Measurements from ENCODE around the gene KIFC3. TPM values are rescaled to one million over a fixed set of nuclear protein-coding genes. Genes with fewer than 3 reads are reported as not detected.

KIFC3 gene
- total and polyA plus RNA-seq, 2 of the 13 experiments (the other 11 are each of a cell fraction or from before 2014, with no cell fraction given): 42.1 to 45.3 TPM

DNA sequence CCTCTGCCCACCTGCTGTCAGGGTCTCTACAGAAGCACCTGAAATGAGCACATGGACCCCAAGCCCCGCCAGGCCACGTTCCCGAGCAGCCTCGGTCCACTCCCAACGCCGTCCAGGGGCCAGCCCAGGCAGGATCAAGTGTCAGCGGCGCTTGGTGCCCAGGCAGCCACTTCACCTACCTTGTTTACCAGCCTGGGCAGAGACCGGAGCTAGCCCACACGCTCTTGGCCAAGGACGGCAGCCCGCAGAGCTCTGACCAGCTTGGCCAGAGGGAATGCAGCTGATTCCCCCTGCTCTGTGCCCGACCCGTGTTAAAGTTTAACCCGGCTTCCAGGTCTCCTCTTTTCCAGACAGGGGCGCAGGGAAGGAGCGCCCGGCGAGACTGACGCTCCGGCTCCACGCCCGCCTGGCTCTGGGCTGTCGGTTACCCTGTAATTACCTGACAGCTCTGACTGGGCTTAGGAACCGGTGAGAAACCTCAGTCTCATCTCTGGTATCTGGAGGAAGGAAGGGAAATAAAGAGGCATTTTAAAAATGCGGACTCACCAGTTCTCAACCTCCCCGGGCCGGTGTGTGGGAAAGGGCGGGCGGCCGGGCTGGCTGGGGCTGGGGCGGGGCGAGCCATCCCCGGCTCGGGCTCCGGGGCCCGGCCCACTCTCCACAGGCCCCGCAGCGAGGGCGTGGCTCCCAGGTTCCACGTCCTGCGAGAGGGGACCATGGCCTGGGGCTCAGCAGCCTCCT, 4.6 kb downstream of the KIFC3 start (continued):
- TF ChIP-seq, protein P1, sequence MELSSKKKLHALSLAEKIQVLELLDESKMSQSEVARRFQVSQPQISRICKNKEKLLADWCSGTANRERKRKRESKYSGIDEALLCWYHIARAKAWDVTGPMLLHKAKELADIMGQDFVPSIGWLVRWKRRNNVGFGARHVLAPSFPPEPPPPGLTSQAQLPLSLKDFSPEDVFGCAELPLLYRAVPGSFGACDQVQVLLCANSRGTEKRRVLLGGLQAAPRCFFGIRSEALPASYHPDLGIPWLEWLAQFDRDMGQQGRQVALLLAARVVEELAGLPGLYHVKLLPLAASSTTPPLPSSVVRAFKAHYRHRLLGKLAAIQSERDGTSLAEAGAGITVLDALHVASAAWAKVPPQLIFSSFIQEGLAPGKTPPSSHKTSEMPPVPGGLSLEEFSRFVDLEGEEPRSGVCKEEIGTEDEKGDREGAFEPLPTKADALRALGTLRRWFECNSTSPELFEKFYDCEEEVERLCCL (CRISPR knock-in tag; IDR thresholded peaks at IDR 0.05; ENCODE audit: borderline replicate concordance): 0 out of 2 replicates have a peak, but pooled peaks have one; percentile 12
- TF ChIP-seq, protein P2, sequence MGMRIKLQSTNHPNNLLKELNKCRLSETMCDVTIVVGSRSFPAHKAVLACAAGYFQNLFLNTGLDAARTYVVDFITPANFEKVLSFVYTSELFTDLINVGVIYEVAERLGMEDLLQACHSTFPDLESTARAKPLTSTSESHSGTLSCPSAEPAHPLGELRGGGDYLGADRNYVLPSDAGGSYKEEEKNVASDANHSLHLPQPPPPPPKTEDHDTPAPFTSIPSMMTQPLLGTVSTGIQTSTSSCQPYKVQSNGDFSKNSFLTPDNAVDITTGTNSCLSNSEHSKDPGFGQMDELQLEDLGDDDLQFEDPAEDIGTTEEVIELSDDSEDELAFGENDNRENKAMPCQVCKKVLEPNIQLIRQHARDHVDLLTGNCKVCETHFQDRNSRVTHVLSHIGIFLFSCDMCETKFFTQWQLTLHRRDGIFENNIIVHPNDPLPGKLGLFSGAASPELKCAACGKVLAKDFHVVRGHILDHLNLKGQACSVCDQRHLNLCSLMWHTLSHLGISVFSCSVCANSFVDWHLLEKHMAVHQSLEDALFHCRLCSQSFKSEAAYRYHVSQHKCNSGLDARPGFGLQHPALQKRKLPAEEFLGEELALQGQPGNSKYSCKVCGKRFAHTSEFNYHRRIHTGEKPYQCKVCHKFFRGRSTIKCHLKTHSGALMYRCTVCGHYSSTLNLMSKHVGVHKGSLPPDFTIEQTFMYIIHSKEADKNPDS (CRISPR knock-in tag; IDR thresholded peaks at IDR 0.05): peak; percentile 93; the same call in 1 of the 2 replicates
- TF ChIP-seq, protein P3, sequence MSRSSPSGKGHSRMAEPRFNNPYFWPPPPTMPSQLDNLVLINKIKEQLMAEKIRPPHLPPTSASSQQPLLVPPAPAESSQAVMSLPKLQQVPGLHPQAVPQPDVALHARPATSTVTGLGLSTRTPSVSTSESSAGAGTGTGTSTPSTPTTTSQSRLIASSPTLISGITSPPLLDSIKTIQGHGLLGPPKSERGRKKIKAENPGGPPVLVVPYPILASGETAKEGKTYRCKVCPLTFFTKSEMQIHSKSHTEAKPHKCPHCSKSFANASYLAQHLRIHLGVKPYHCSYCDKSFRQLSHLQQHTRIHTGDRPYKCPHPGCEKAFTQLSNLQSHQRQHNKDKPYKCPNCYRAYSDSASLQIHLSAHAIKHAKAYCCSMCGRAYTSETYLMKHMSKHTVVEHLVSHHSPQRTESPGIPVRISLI (CRISPR knock-in tag; IDR thresholded peaks at IDR 0.05; ENCODE audit: borderline replicate concordance): no peak; the same call in 1 of the 2 replicates
- TF ChIP-seq RNF2 (conservative IDR thresholded peaks at IDR 0.05; ENCODE audit: low read depth) (no peak; the same call in 1 of the 2 replicates), PAWR (CRISPR knock-in tag; IDR thresholded peaks at IDR 0.05; ENCODE audit: borderline replicate concordance) (no peak), TCF7L2 (IDR thresholded peaks at IDR 0.05; ENCODE audit: low read depth, low read length) (no peak), ZNF496 (CRISPR knock-in tag; IDR thresholded peaks at IDR 0.05; ENCODE audit: insufficient replicate concordance) (no peak), NFKBIZ (CRISPR knock-in tag; IDR thresholded peaks at IDR 0.05) (no peak), JDP2 (CRISPR knock-in tag; IDR thresholded peaks at IDR 0.05; ENCODE audit: borderline replicate concordance) (no peak), KDM5B (CRISPR knock-in tag; IDR thresholded peaks at IDR 0.05; ENCODE audit: borderline replicate concordance) (peak; percentile 92), ZNF670 (CRISPR knock-in tag; IDR thresholded peaks at IDR 0.05; ENCODE audit: borderline replicate concordance) (no peak), ZNF432 (CRISPR knock-in tag; IDR thresholded peaks at IDR 0.05; ENCODE audit: borderline replicate concordance) (no peak), NAIF1 (CRISPR knock-in tag; IDR thresholded peaks at IDR 0.05; ENCODE audit: borderline replicate concordance) (no peak; the same call in 1 of the 2 replicates)
- TF ChIP-seq, protein P4, sequence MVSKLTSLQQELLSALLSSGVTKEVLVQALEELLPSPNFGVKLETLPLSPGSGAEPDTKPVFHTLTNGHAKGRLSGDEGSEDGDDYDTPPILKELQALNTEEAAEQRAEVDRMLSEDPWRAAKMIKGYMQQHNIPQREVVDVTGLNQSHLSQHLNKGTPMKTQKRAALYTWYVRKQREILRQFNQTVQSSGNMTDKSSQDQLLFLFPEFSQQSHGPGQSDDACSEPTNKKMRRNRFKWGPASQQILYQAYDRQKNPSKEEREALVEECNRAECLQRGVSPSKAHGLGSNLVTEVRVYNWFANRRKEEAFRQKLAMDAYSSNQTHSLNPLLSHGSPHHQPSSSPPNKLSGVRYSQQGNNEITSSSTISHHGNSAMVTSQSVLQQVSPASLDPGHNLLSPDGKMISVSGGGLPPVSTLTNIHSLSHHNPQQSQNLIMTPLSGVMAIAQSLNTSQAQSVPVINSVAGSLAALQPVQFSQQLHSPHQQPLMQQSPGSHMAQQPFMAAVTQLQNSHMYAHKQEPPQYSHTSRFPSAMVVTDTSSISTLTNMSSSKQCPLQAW (CRISPR knock-in tag; IDR thresholded peaks at IDR 0.05): peak; percentile 99
- TF ChIP-seq, protein P5, sequence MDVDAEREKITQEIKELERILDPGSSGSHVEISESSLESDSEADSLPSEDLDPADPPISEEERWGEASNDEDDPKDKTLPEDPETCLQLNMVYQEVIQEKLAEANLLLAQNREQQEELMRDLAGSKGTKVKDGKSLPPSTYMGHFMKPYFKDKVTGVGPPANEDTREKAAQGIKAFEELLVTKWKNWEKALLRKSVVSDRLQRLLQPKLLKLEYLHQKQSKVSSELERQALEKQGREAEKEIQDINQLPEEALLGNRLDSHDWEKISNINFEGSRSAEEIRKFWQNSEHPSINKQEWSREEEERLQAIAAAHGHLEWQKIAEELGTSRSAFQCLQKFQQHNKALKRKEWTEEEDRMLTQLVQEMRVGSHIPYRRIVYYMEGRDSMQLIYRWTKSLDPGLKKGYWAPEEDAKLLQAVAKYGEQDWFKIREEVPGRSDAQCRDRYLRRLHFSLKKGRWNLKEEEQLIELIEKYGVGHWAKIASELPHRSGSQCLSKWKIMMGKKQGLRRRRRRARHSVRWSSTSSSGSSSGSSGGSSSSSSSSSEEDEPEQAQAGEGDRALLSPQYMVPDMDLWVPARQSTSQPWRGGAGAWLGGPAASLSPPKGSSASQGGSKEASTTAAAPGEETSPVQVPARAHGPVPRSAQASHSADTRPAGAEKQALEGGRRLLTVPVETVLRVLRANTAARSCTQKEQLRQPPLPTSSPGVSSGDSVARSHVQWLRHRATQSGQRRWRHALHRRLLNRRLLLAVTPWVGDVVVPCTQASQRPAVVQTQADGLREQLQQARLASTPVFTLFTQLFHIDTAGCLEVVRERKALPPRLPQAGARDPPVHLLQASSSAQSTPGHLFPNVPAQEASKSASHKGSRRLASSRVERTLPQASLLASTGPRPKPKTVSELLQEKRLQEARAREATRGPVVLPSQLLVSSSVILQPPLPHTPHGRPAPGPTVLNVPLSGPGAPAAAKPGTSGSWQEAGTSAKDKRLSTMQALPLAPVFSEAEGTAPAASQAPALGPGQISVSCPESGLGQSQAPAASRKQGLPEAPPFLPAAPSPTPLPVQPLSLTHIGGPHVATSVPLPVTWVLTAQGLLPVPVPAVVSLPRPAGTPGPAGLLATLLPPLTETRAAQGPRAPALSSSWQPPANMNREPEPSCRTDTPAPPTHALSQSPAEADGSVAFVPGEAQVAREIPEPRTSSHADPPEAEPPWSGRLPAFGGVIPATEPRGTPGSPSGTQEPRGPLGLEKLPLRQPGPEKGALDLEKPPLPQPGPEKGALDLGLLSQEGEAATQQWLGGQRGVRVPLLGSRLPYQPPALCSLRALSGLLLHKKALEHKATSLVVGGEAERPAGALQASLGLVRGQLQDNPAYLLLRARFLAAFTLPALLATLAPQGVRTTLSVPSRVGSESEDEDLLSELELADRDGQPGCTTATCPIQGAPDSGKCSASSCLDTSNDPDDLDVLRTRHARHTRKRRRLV (CRISPR knock-in tag; IDR thresholded peaks at IDR 0.05): peak; percentile 51; the same call in 1 of the 2 replicates

Data from HepG2 (cell line).